Measurements from ENCODE around the gene SPANXC.
"Not testable (repeated sequence)": the region's sequence is repeated elsewhere in the genome, so short reads cannot be mapped to it uniquely, and the experiment has no call there.

SPANXC gene

GRCh38 chrX:141242417-141242816 is at the start of gene SPANXC:
Gene SPANXC, minus strand, starts transcription at chrX:141242517. Its CDS starts 60 bp downstream, at chrX:141242457.
- not testable (repeated sequence) for DNase-seq

GRCh38 chrX:141279476-141279875 is 37.2 kb upstream of the SPANXC start:
- no peak for DNase-seq

- DNase-seq = no peak
These were observed 36.0 kb upstream of the SPANXC start for GRCh38 chrX:141278306-141278705.

GRCh38 chrX:141258080-141258479 is 15.8 kb upstream of the SPANXC start:
- DNase-seq = no peak

- no peak for DNase-seq
These were observed 20.7 kb downstream of the SPANXC start for GRCh38 chrX:141221611-141222010.

GRCh38 chrX:141220342-141221008 is 21.8 kb downstream of the SPANXC start:
- no peak for DNase-seq

GRCh38 chrX:141214196-141214595 is 28.1 kb downstream of the SPANXC start:
- no peak for DNase-seq

- no peak for DNase-seq
These were observed 40.4 kb downstream of the SPANXC start for GRCh38 chrX:141201962-141202361.

Data from stimulated activated CD4-positive, alpha-beta T cell treated with anti-CD3 and anti-CD28 coated beads, Interleukin-12 subunit alpha, Interleukin-12 subunit beta, amount 100 ng/mL, for 4 hours (primary cell).